Measurements from ENCODE around the gene CDA.

- TF ChIP-seq EP300 (IDR thresholded peaks at IDR 0.05): no peak
- TF ChIP-seq CTCF (IDR thresholded peaks at IDR 0.05): no peak
- no peak for TF ChIP-seq POLR2A (IDR thresholded peaks at IDR 0.05)
- TF ChIP-seq POLR2AphosphoS5 (IDR thresholded peaks at IDR 0.05): no peak
These were observed 22.1 kb downstream of the CDA start for GRCh38 chr1:20610970-20611369.
